ENCODE measurements around the gene FXR2. TPM values are rescaled to one million over a fixed set of nuclear protein-coding genes. Genes with fewer than 3 reads are reported as not detected.

Gene FXR2
- total and polyA plus RNA-seq, 7 donors: 88.2 to 164 (median 110) TPM

GRCh38 chr17:7579001-7579833 is 35.5 kb downstream of the FXR2 start, which contains the start of gene CD68:
CD68 (plus strand) TSS chr17:7579638; CDS start chr17:7579678, 40 bp downstream.
- Histone ChIP-seq H3K4me1 (peaks cover 63% of the 10 kb centered on the region), H3K36me3 (ENCODE audit: insufficient read depth in 1 of 2, low read depth in 1 of 2) (peaks cover 16 to 47% of the 10 kb centered on the region in 2 donors), H3K9me3 (no peaks in the 10 kb centered on the region), H3K27me3 (ENCODE audit: insufficient read depth in 3 of 3, low read length in 2 of 3) (no peaks in the 10 kb centered on the region), H3K4me3 (peak within 1 kb of the TSS; percentile 41), H3K27ac (peak within 1 kb of the TSS; percentile 89)
- ATAC-seq (peak; percentile 45 to 67 (median 56)), DNase-seq (peak; percentile 79 to 84)
- TF ChIP-seq, protein P1, sequence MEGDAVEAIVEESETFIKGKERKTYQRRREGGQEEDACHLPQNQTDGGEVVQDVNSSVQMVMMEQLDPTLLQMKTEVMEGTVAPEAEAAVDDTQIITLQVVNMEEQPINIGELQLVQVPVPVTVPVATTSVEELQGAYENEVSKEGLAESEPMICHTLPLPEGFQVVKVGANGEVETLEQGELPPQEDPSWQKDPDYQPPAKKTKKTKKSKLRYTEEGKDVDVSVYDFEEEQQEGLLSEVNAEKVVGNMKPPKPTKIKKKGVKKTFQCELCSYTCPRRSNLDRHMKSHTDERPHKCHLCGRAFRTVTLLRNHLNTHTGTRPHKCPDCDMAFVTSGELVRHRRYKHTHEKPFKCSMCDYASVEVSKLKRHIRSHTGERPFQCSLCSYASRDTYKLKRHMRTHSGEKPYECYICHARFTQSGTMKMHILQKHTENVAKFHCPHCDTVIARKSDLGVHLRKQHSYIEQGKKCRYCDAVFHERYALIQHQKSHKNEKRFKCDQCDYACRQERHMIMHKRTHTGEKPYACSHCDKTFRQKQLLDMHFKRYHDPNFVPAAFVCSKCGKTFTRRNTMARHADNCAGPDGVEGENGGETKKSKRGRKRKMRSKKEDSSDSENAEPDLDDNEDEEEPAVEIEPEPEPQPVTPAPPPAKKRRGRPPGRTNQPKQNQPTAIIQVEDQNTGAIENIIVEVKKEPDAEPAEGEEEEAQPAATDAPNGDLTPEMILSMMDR (IDR thresholded peaks at IDR 0.05): no peak
- intact Hi-C loops (cut with DNase I): loop anchor here in 1 of 2 donors (1.0 kb wide), 1 partner anchor 35 kb away; the partner anchor contains the start of gene FXR2
- 15 to 29% (median 25%) methylated on average over 7 of the region's 7 CpGs for WGBS, 3 donors

- intact Hi-C loops (cut with DNase I): no loop called here
- Histone ChIP-seq H3K4me1 (peaks cover 58% of the 10 kb centered on the region), H3K36me3 (ENCODE audit: insufficient read depth in 1 of 2, low read depth in 1 of 2) (peaks cover 16 to 53% of the 10 kb centered on the region in 2 donors), H3K27ac (peak overlapping the region; percentile 89), H3K27me3 (ENCODE audit: insufficient read depth in 3 of 3, low read length in 2 of 3) (no peaks in the 10 kb centered on the region), H3K4me3 (no peak overlapping the region), H3K9me3 (no peaks in the 10 kb centered on the region)
- ATAC-seq (no peak), DNase-seq (no peak)
- WGBS, 3 donors: 73 to 81% (median 74%) methylated on average over 17 of the region's 17 CpGs
- TF ChIP-seq, protein P1 (IDR thresholded peaks at IDR 0.05): no peak
Measured at GRCh38 chr17:7577327-7578199, 37.1 kb downstream of the FXR2 start.

GRCh38 chr17:7576432-7576937 is 38.2 kb downstream of the FXR2 start:
- Histone ChIP-seq H3K9me3 (no peaks in the 10 kb centered on the region), H3K27ac (peak overlapping the region; percentile 89), H3K4me1 (peaks cover 50% of the 10 kb centered on the region), H3K4me3 (peak overlapping the region; percentile 24), H3K36me3 (ENCODE audit: insufficient read depth in 1 of 2, low read depth in 1 of 2) (peaks cover 16 to 54% of the 10 kb centered on the region in 2 donors), H3K27me3 (ENCODE audit: insufficient read depth in 3 of 3, low read length in 2 of 3) (no peaks in the 10 kb centered on the region)
- WGBS, 3 donors: 58 to 82% (median 59%) methylated on average over 14 of the region's 14 CpGs
- DNase-seq (no peak), ATAC-seq (no peak)
- TF ChIP-seq, protein P1 (IDR thresholded peaks at IDR 0.05): no peak
- intact Hi-C loops (cut with DNase I): no loop called here

DNA sequence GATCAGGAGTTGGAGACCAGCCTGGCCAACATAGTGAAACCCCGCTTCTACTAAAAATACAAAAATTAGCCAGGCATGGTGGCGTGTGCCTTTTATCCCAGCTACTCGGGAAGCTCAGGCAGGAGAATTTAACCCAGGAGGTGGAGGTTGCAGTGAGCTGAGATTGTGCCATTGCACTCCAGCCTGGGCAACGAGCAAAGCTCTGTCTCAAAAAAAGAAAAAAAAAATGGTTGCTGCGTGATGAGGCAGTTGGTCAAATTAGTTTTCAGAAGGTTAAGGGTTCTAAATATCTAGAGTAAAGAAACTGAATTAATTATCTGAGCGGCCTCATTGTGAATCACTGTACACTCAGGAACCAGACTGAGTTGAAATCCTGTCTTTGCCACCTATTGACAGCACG is 38.7 kb downstream of the FXR2 start:
- peak overlapping the region; percentile 100 for H3K27ac ChIP-seq
- 65 to 79% (median 70%) methylated on average over 7 of the region's 7 CpGs for WGBS, 3 donors
- peaks cover 16 to 59% of the 10 kb centered on the region in 2 donors for H3K36me3 ChIP-seq (ENCODE audit: insufficient read depth in 1 of 2, low read depth in 1 of 2)

More for the DNA sequence above, 38.7 kb downstream of the FXR2 start:
- H3K4me1 ChIP-seq: peaks cover 48% of the 10 kb centered on the region
- TF ChIP-seq, protein P1 (IDR thresholded peaks at IDR 0.05): no peak
- H3K9me3 ChIP-seq: no peaks in the 10 kb centered on the region
- intact Hi-C loops (cut with DNase I): no loop called here
- no peaks in the 10 kb centered on the region for H3K27me3 ChIP-seq (ENCODE audit: insufficient read depth in 3 of 3, low read length in 2 of 3)
- ATAC-seq (no peak), DNase-seq (no peak)
- H3K4me3 ChIP-seq: peak overlapping the region; percentile 100

Measured in psoas muscle (tissue), 8 donors.